Suprapubic skin (tissue), 4 donors: ENCODE measurements around the gene LRRC45. TPM values are rescaled to one million over a fixed set of nuclear protein-coding genes. Genes with fewer than 3 reads are reported as not detected.

Experiments
- DNase-seq, 2 donors: peaks; one replicate each; pipeline ENCODE4 v3.0.0-alpha.2; 2019; ENCODE audit warnings: low spot score in 2 of 2
- H3K27ac ChIP-seq: fragments of 200-600 bp; sonication (generic); one replicate; pipeline ENCODE4 v1.5.1; 2019
- H3K27me3 ChIP-seq: fragments of 200-600 bp; sonication (generic); one replicate; pipeline ENCODE4 v1.5.1; 2019
- H3K36me3 ChIP-seq: fragments of 200-600 bp; sonication (generic); one replicate; pipeline ENCODE4 v1.5.1; 2019
- H3K4me1 ChIP-seq: fragments of 200-600 bp; sonication (generic); one replicate; pipeline ENCODE4 v1.5.1; 2019
- H3K4me3 ChIP-seq: fragments of 200-600 bp; sonication (generic); one replicate; pipeline ENCODE4 v1.5.1; 2019; ENCODE audit warnings: mild to moderate bottlenecking
- H3K9me3 ChIP-seq: fragments of 200-600 bp; sonication (generic); one replicate; pipeline ENCODE4 v1.5.1; 2019
- CTCF ChIP-seq, 2 donors: fragments of 200-600 bp in 1 of 2; fragments of 450-650 bp in 1 of 2; sonication (generic) in 1 of 2; IDR thresholded peaks; one replicate each; pipeline ENCODE4 v1.5.1; 2016 to 2019; ENCODE audit warnings: antibody characterized with exemption in 2 of 2, mild to moderate bottlenecking in 1 of 2, moderate library complexity in 1 of 2
- EP300 ChIP-seq: sonication (generic); formaldehyde crosslinking; IDR thresholded peaks from one replicate; pipeline ENCODE4 v1.6.1; 2017; ENCODE audit warnings: antibody characterized with exemption
- POLR2A ChIP-seq, 2 donors: fragments of 450-650 bp; IDR thresholded peaks; one replicate each; pipeline ENCODE4 v1.6.1; 2017; ENCODE audit warnings: antibody characterized with exemption in 2 of 2, mild to moderate bottlenecking in 2 of 2, moderate library complexity in 2 of 2
- POLR2AphosphoS5 ChIP-seq, 3 donors: sonication (generic); formaldehyde crosslinking; IDR thresholded peaks; one replicate each; pipeline ENCODE4 v1.6.1; 2017; ENCODE audit warnings: antibody characterized with exemption in 3 of 3
- WGBS: methylation state at CpG from one replicate; pipeline ENCODE4 v1.1.5; 2018; 5-methylcytosine and 5-hydroxymethylcytosine counted together
- total RNA-seq, 4 donors: library from RNA; depleted of rRNA; stranded (reverse); fragments of >200 nt; gene quantifications; one replicate each; pipeline ENCODE4 v1.1.0, GENCODE V29; 2016

The LRRC45 gene
- total RNA-seq, 4 donors from 2014 or later = 14.1 to 18.7 (median 15.4) TPM

- WGBS = 0% methylated on average over 13 of the region's 64 CpGs
- Histone ChIP-seq H3K36me3 (peaks cover 3% of the 10 kb centered on the region), H3K9me3 (no peaks in the 10 kb centered on the region), H3K27me3 (no peaks in the 10 kb centered on the region), H3K4me1 (peaks cover 32% of the 10 kb centered on the region), H3K4me3 (peak within 1 kb of the TSS; percentile 84), H3K27ac (peak within 1 kb of the TSS; percentile 80)
- no peak for DNase-seq
- TF ChIP-seq EP300 = no peak
- peak in 1 of 3 donors; percentile 53 for TF ChIP-seq POLR2AphosphoS5 (IDR thresholded peaks at IDR 0.05)
- TF ChIP-seq CTCF (IDR thresholded peaks at IDR 0.05) = no peak
- no peak for TF ChIP-seq POLR2A (IDR thresholded peaks at IDR 0.05)
These were observed 660 bp upstream of the LRRC45 start, which contains the start of gene CENPX for GRCh38 chr17:82022310-82022980. CENPX (minus strand) TSS chr17:82022878; CDS start chr17:82022861, 17 bp downstream.

GRCh38 chr17:82023447-82024241 is 539 bp downstream of the LRRC45 start:
- Histone ChIP-seq H3K27ac (no peak overlapping the region), H3K9me3 (no peaks in the 10 kb centered on the region), H3K36me3 (no peaks in the 10 kb centered on the region), H3K4me3 (peak overlapping the region; percentile 84), H3K4me1 (peaks cover 32% of the 10 kb centered on the region), H3K27me3 (no peaks in the 10 kb centered on the region)
- DNase-seq = no peak
- 5% methylated on average over 14 of the region's 55 CpGs for WGBS
- TF ChIP-seq POLR2A (IDR thresholded peaks at IDR 0.05) (no peak), EP300 (no peak), POLR2AphosphoS5 (IDR thresholded peaks at IDR 0.05) (no peak), CTCF (IDR thresholded peaks at IDR 0.05) (no peak)

- Histone ChIP-seq H3K36me3 (no peaks in the 10 kb centered on the region), H3K4me3 (no peak overlapping the region), H3K27ac (no peak overlapping the region), H3K9me3 (no peaks in the 10 kb centered on the region), H3K27me3 (no peaks in the 10 kb centered on the region), H3K4me1 (peaks cover 36% of the 10 kb centered on the region)
- no peak for DNase-seq
- TF ChIP-seq POLR2AphosphoS5 (IDR thresholded peaks at IDR 0.05) (no peak), POLR2A (IDR thresholded peaks at IDR 0.05) (no peak), EP300 (no peak), CTCF (IDR thresholded peaks at IDR 0.05) (no peak)
- WGBS = 83% methylated on average over 1 of the region's 17 CpGs
These were observed 1.8 kb downstream of the LRRC45 start for GRCh38 chr17:82024859-82025258.

GRCh38 chr17:82025401-82026107 is 2.4 kb downstream of the LRRC45 start:
- WGBS = 92% methylated on average over 16 of the region's 25 CpGs
- DNase-seq = no peak

More at GRCh38 chr17:82025401-82026107, 2.4 kb downstream of the LRRC45 start:
- peaks cover 43% of the 10 kb centered on the region for H3K4me1 ChIP-seq
- no peak overlapping the region for H3K4me3 ChIP-seq
- H3K27ac ChIP-seq = no peak overlapping the region
- no peak for TF ChIP-seq POLR2AphosphoS5 (IDR thresholded peaks at IDR 0.05)
- no peak for TF ChIP-seq CTCF (IDR thresholded peaks at IDR 0.05)
- no peak for TF ChIP-seq POLR2A (IDR thresholded peaks at IDR 0.05)
- no peak for TF ChIP-seq EP300
- no peaks in the 10 kb centered on the region for H3K27me3 ChIP-seq
- no peaks in the 10 kb centered on the region for H3K36me3 ChIP-seq
- no peaks in the 10 kb centered on the region for H3K9me3 ChIP-seq
